Astrocyte of the spinal cord (primary cell): ENCODE measurements around the gene ANKRD17.

Source experiments
- DNase-seq: peaks from one replicate; pipeline ENCODE4 v3.0.0; 2011; ENCODE audit warnings: low read depth, low spot score
- H3K4me3 ChIP-seq: 2 replicates; pipeline ENCODE4 v1.5.1; 2011; ENCODE audit warnings: low read depth, mild to moderate bottlenecking, low read length, moderate library complexity
- in situ Hi-C: cut with HindIII; loops from 2 replicates; pipeline ENCODE4 v1.10.0; 2017; ENCODE audit warnings: low sequenced_read_pairs
- TF ChIP-seq, protein P1 (sequence below): IDR thresholded peaks from 2 replicates; pipeline ENCODE4 v1.5.1; 2012; ENCODE audit warnings: low read depth, mild to moderate bottlenecking, low read length, inconsistent platforms

ANKRD17 gene

DNA sequence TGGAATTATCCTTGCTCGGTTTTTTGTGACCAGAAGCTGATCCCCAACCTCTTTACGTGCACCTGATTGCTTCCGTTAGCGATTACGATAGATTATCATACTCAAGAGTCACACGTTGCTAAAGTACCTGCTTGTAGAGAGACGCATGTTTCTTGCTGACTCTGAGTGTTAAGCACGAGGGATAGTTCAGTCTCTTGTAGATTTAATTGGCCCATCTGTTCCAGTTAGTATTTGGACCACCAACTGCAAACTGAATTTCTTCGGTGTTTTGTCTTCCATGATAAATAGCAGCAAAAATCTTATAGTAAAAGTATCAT is 188.6 kb downstream of the ANKRD17 start:
- DNase-seq = no peak
- in situ Hi-C loops = no loop called here
- peak overlapping the region; percentile 80 for H3K4me3 ChIP-seq
- TF ChIP-seq, protein P1, sequence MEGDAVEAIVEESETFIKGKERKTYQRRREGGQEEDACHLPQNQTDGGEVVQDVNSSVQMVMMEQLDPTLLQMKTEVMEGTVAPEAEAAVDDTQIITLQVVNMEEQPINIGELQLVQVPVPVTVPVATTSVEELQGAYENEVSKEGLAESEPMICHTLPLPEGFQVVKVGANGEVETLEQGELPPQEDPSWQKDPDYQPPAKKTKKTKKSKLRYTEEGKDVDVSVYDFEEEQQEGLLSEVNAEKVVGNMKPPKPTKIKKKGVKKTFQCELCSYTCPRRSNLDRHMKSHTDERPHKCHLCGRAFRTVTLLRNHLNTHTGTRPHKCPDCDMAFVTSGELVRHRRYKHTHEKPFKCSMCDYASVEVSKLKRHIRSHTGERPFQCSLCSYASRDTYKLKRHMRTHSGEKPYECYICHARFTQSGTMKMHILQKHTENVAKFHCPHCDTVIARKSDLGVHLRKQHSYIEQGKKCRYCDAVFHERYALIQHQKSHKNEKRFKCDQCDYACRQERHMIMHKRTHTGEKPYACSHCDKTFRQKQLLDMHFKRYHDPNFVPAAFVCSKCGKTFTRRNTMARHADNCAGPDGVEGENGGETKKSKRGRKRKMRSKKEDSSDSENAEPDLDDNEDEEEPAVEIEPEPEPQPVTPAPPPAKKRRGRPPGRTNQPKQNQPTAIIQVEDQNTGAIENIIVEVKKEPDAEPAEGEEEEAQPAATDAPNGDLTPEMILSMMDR = no peak

DNA sequence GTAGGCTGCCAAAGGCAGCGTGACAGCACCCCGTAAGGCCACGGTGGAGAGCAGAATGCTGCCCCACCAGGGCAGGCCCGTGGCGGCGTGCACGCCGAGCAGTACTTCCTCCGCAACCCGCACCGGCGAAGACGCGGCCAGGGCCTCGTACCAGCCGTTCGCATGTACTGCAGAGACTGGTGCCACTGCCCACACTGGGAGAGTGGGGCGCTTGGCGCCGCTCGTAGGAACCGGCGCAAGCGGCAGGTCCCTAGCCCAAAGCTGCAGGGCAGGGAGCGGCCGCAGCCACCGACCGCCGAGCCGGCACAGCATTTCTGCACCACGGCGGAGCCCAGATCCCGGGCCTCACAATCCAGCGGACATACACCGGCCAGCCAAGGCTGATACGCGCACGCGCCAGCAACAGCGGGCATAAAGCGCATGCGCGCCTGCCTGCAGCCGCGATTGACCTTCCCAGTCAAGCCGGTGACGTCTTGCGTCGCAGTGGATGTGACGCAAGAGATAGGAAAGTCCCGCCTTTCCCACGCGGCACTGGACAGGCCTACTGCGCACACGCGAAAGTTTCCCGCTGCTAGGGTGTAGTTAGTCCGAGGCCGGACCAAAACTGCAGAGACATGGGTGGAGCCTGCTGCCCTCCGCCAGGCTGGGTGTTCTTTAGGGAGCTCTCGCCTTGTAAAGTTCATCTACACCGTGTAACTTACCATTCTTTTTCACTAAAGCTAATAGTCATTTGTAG is 189.1 kb downstream of the ANKRD17 start, which contains the start of gene COX18:
TSS of gene COX18 (minus strand) at position 379 of the 736 bp plus-strand sequence. CDS start at position 312, 67 bp downstream.
- peak; percentile 99 for DNase-seq
- peak within 1 kb of the TSS; percentile 80 for H3K4me3 ChIP-seq
- in situ Hi-C loops = no loop called here
- TF ChIP-seq, protein P1 = no peak

DNA sequence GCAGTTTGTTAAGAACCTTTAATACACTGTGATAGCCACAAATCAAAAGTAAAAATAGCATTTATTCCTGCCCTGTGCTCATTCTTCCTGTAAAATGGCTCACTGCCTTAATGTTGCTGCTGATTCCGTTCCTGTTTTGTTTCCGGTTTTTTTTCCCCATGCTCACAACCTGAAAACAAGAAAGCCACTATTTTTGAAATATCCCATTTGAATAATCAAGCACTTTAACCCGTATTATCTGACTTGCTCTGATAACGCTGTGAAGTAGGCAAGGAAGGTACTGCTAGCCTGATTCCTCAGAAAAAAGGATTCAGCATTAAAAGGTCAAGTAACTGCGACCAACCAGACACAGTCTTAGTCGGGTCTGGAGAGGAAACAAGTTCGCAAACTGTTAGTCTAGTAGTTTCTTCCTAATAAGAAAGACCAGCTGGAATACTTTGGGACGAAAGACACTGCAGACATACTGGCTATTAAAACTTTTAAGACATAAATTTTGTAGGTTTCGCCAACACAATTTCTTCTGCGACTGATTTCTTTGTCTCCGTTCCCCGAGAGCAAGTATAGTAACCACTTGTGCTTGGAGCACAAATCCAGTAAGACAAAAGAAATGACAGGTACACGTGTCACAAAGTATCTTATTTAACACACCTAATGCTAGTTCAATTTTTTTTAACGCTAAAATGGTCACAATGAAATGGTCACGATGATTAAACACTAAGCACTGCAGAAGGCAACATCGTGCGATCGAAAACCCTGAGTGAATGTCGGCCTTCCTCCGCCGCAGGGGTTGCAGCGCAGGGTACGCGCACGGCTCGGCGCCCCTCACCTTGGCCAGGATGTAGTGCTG is 189.9 kb downstream of the ANKRD17 start:
- H3K4me3 ChIP-seq = peak overlapping the region; percentile 80
- in situ Hi-C loops = no loop called here
- peak; percentile 53 for DNase-seq
- TF ChIP-seq, protein P1 = no peak

DNA sequence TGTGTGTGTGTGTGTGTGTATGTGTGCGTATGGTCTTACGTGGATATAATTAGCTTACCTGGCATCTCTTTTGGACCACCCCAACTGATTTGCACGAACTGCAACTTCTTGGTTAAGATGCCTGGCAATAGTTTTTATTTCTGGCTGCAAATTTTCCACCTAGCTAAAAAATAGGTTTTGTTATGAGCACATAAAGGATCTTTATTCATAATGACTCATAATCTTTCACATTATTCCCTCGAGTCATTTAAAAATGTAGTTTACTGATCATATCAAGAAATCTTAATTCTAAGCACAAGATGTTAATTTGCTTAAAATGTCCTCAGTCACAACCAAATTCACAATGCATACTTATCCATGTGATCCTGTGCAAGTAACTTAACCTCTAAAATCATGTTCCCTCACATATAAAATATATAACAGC is 190.6 kb downstream of the ANKRD17 start:
- TF ChIP-seq, protein P1 = no peak
- in situ Hi-C loops = no loop called here
- H3K4me3 ChIP-seq = peak overlapping the region; percentile 80
- DNase-seq = peak; percentile 24

DNA sequence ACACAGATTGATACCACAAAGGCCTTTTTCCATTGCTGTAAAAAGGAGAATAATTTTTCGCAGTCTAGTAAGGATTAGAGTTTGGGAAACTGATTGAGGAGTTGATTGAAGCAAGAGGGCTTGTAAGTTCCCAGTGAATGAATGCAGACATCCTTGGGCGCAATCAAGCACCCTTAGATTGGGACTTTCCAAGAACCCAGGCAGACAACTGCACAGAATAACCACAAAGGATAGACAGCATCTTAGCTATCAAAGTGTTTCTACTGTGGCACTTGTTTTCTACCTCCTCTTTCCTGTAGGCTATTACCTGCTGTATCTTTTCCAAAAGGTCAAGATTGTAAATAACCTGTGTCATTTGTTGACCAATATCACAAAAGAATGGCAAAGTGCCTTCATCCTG is 191.7 kb downstream of the ANKRD17 start:
- TF ChIP-seq, protein P1 = no peak
- in situ Hi-C loops = no loop called here
- no peak overlapping the region for H3K4me3 ChIP-seq
- DNase-seq = no peak

DNA sequence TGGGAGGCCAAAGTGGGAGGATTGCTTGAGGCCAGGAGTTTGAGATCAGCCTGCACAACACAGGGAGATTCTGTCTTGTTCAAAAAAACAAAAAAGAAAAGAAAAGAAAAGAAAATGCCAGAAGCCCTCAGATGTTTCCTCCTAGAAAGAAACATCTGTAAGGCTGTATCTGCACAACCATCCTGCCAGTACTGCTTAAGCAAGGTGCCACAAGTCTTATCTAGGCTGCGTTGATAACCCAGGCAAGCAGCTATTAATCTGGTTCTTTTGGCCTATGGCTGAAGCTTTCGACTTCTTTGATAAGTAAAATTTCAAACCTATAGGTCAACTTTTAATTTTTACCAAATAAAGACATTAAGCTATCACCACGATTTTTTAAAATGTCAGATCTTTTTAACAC is 192.2 kb downstream of the ANKRD17 start:
- H3K4me3 ChIP-seq = no peak overlapping the region
- TF ChIP-seq, protein P1 = no peak
- in situ Hi-C loops = no loop called here
- DNase-seq = no peak
